DND-41 (cell line): ENCODE measurements around the gene SLC25A45.

Experiments used
- ATAC-seq: fragments of 200-7000 bp; cut with Tn5 transposase; 3 replicates; pipeline ENCODE4 v1.9.1; 2021; ENCODE audit warnings: low read depth; ENCODE audit not compliant: insufficient read depth
- DNase-seq: peaks from one replicate; pipeline ENCODE4 v3.0.0-alpha.2; 2020
- H2AFZ ChIP-seq: 2 replicates; pipeline ENCODE4 v1.6.0; 2012; ENCODE audit warnings: low read depth, low read length
- H3K27ac ChIP-seq: 2 replicates; pipeline ENCODE4 v1.5.1; 2012; ENCODE audit warnings: low read length, inconsistent platforms
- H3K27me3 ChIP-seq: fragments of 200-600 bp; sonication (generic); 2 replicates; pipeline ENCODE4 v1.6.0; 2012; ENCODE audit warnings: low read length, mild to moderate bottlenecking, inconsistent platforms; ENCODE audit not compliant: insufficient read depth, poor library complexity
- H3K36me3 ChIP-seq: 2 replicates; pipeline ENCODE4 v1.5.1; 2012; ENCODE audit warnings: low read length, inconsistent platforms; ENCODE audit not compliant: insufficient read depth
- H3K4me1 ChIP-seq: 2 replicates; pipeline ENCODE4 v1.5.1; 2012; ENCODE audit warnings: mild to moderate bottlenecking, low read length; ENCODE audit not compliant: insufficient read depth
- H3K4me2 ChIP-seq: 2 replicates; pipeline ENCODE4 v1.6.0; 2012; ENCODE audit warnings: mild to moderate bottlenecking, moderate library complexity, low read length, inconsistent platforms; ENCODE audit not compliant: insufficient read depth
- H3K4me3 ChIP-seq, 2 experiments: fragments of 200-600 bp in 1 of 2; shearing (Covaris generic) in 1 of 2; 2 replicates each; pipeline ENCODE4 v1.5.1; 2012 to 2016; ENCODE audit warnings: inconsistent platforms in 2 of 2, low read length in 2 of 2, mild to moderate bottlenecking in 2 of 2, low read depth in 1 of 2, moderate library complexity in 1 of 2
- H3K79me2 ChIP-seq: 2 replicates; pipeline ENCODE4 v1.6.0; 2012; ENCODE audit warnings: low read length, inconsistent platforms; ENCODE audit not compliant: insufficient read depth
- H3K9ac ChIP-seq: 2 replicates; pipeline ENCODE4 v1.6.0; 2012; ENCODE audit warnings: low read depth, mild to moderate bottlenecking, inconsistent platforms, low read length, moderate library complexity
- H3K9me3 ChIP-seq: 2 replicates; pipeline ENCODE4 v1.5.1; 2012; ENCODE audit warnings: low read length, moderate library complexity, mild to moderate bottlenecking, inconsistent platforms; ENCODE audit not compliant: insufficient read depth, severe bottlenecking
- H4K20me1 ChIP-seq: 2 replicates; pipeline ENCODE4 v1.6.0; 2012; ENCODE audit warnings: low read length; ENCODE audit not compliant: insufficient read depth
- EZH2 ChIP-seq: IDR thresholded peaks from 3 replicates; pipeline ENCODE4 v1.6.1; 2012; ENCODE audit warnings: borderline replicate concordance, low read depth, mild to moderate bottlenecking, moderate library complexity, low read length, inconsistent platforms; ENCODE audit not compliant: severe bottlenecking
- TF ChIP-seq, protein P1 (sequence below): IDR thresholded peaks from 2 replicates; pipeline ENCODE4 v1.5.1; 2012; ENCODE audit warnings: borderline replicate concordance, low read length, moderate library complexity, mild to moderate bottlenecking; ENCODE audit not compliant: poor library complexity, severe bottlenecking; ENCODE audit errors: extremely low read depth

Gene SLC25A45

DNA sequence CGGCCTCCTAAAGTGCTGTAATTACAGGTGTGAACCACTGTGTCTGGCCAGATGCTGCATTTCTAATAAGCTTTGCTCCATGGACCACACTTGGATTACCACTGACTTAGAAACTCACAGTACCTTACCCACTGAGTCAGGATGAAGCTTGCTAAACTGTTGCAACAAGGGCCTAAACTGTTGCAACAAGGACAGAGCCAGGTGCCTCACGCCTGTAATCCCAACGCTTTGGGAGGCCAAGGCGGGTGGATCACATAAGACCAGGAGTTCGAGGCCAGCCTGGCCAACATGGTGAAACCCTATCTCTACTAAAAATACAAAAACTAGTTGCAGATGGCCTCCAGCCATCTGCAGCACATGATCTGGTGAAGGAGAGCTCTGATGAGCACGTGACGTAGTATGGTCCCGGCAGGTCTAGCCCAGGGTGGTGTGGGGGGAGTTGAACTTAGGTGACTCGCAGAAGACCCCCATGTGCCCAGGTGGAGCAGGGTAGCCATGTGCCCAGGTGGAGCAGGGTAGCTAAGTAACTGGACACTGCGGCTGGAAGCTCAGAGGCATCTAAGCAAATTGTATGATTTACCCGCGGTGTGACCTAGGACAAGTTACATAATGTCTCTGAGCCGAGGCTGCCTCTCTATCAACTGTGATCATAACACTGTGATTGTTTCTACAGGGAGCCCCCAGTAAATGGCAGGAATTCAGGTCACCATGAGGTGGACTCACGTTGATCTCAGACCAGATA lies 8.4 kb downstream of the SLC25A45 start:
- Histone ChIP-seq H3K9me3 (no peaks in the 10 kb centered on the region), H3K4me3 (no peak overlapping the region), H3K4me2 (no peak overlapping the region), H3K4me1 (no peaks in the 10 kb centered on the region), H2AFZ (no peak overlapping the region), H3K36me3 (no peaks in the 10 kb centered on the region), H3K9ac (no peak overlapping the region), H3K27me3 (no peaks in the 10 kb centered on the region), H4K20me1 (no peaks in the 10 kb centered on the region), H3K79me2 (no peaks in the 10 kb centered on the region), H3K27ac (no peak overlapping the region)
- DNase-seq (no peak), ATAC-seq (no peak)
- TF ChIP-seq EZH2: no peak
- TF ChIP-seq, protein P1, sequence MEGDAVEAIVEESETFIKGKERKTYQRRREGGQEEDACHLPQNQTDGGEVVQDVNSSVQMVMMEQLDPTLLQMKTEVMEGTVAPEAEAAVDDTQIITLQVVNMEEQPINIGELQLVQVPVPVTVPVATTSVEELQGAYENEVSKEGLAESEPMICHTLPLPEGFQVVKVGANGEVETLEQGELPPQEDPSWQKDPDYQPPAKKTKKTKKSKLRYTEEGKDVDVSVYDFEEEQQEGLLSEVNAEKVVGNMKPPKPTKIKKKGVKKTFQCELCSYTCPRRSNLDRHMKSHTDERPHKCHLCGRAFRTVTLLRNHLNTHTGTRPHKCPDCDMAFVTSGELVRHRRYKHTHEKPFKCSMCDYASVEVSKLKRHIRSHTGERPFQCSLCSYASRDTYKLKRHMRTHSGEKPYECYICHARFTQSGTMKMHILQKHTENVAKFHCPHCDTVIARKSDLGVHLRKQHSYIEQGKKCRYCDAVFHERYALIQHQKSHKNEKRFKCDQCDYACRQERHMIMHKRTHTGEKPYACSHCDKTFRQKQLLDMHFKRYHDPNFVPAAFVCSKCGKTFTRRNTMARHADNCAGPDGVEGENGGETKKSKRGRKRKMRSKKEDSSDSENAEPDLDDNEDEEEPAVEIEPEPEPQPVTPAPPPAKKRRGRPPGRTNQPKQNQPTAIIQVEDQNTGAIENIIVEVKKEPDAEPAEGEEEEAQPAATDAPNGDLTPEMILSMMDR: no peak

DNA sequence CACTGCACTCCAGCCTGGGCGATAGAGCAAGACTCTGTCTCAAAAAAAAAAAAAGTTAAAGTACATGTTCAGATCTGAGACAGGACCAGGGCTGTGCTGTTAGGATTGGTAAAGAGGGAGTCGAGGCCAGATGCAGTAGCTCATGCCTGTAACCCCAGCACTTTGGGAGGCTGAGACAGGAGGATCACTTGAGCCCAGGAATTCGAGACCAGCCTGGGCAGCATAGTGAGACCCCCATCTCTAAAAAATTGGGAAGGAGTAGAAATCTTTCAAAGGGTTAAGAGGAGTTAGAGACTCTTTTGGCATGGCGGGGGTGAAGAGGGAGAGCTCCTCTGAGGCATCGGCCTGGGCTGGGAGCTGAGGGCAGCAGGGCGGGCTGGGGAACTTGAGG lies 11.8 kb downstream of the SLC25A45 start:
- Histone ChIP-seq H3K27ac (no peak overlapping the region), H2AFZ (no peak overlapping the region), H3K4me3 (no peak overlapping the region), H3K27me3 (no peaks in the 10 kb centered on the region), H3K4me1 (no peaks in the 10 kb centered on the region), H3K9ac (no peak overlapping the region), H3K4me2 (no peak overlapping the region), H3K36me3 (no peaks in the 10 kb centered on the region), H3K9me3 (no peaks in the 10 kb centered on the region), H3K79me2 (no peaks in the 10 kb centered on the region), H4K20me1 (no peaks in the 10 kb centered on the region)
- ATAC-seq (no peak), DNase-seq (no peak)
- no peak for TF ChIP-seq EZH2
- TF ChIP-seq, protein P1: no peak

DNA sequence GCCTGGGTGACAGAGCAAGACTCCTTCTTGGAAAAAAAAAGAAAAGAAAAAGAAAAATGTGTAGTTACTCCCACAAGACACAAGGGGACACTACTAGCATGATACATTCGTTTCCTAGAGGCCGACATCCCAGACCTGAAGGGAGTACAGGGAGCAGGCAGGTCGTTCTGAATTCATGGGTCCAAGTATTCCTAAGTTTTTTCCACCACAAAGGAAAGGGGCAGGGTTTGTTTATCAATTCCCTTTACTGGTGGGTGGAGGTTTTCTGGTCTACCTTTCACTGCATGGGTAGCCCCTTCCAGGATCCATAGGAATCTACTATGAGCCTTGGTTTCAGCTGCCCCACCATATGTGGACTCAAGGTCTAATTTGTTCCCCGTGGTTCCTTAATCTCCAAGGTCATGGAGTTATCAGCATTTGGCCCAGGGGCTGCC lies 16.1 kb downstream of the SLC25A45 start:
- TF ChIP-seq, protein P1: peak; percentile 75
- TF ChIP-seq EZH2: no peak
- H3K36me3 ChIP-seq: no peaks in the 10 kb centered on the region
- H3K4me2 ChIP-seq: no peak overlapping the region
- H2AFZ ChIP-seq: no peak overlapping the region
- no peak overlapping the region for H3K27ac ChIP-seq
- H3K4me1 ChIP-seq: no peaks in the 10 kb centered on the region
- no peak overlapping the region for H3K9ac ChIP-seq
- no peaks in the 10 kb centered on the region for H4K20me1 ChIP-seq
- H3K27me3 ChIP-seq: no peaks in the 10 kb centered on the region
- no peaks in the 10 kb centered on the region for H3K79me2 ChIP-seq
- ATAC-seq: peak; percentile 85
- no peak overlapping the region for H3K4me3 ChIP-seq
- peak; percentile 51 for DNase-seq
- no peaks in the 10 kb centered on the region for H3K9me3 ChIP-seq
